Measurements from ENCODE around the gene NRBF2.

The NRBF2 gene

DNA sequence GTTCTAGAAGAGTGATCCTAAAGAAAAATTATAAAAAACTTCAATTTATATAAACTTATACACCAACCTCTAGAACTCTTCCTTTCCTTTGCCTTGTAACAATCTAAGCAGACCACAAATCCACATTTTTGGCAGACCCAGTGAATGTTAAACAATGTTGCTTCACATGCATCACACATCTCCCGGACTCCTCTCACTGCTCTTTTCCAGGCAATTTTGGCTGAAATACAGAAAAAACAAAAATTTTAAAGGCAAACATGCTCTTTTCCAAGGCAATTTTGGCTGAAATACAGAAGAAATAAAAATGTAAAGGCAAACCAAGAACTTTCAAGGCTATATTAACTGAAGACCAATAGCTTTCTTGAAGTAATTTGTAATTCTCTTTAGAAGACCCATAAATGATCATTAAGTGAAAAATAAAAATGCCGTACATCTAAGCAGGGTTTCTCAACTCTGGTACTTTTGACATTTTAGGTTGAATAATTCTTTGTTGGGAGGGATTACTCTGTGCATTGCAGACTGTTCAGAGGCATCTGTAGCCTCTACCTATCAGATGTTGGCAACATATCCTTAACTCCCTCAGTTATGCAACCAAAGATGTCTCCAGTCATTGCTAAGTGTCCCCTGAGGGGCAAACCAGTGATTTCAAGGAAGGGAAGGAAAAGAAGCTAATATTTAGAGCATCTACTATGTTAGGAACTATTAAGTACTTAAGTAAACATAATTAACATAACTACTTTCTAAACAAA lies 64.4 kb downstream of the NRBF2 start:
- TF ChIP-seq EZH2phosphoT487 (IDR thresholded peaks at IDR 0.05; ENCODE audit: low read depth), result no peak
- TF ChIP-seq, protein P1, sequence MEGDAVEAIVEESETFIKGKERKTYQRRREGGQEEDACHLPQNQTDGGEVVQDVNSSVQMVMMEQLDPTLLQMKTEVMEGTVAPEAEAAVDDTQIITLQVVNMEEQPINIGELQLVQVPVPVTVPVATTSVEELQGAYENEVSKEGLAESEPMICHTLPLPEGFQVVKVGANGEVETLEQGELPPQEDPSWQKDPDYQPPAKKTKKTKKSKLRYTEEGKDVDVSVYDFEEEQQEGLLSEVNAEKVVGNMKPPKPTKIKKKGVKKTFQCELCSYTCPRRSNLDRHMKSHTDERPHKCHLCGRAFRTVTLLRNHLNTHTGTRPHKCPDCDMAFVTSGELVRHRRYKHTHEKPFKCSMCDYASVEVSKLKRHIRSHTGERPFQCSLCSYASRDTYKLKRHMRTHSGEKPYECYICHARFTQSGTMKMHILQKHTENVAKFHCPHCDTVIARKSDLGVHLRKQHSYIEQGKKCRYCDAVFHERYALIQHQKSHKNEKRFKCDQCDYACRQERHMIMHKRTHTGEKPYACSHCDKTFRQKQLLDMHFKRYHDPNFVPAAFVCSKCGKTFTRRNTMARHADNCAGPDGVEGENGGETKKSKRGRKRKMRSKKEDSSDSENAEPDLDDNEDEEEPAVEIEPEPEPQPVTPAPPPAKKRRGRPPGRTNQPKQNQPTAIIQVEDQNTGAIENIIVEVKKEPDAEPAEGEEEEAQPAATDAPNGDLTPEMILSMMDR (IDR thresholded peaks at IDR 0.05; ENCODE audit: low read depth, low read length), result no peak
- no peaks in the 10 kb centered on the region for H3K9me3 ChIP-seq (ENCODE audit: insufficient read depth, low read length)

DNA sequence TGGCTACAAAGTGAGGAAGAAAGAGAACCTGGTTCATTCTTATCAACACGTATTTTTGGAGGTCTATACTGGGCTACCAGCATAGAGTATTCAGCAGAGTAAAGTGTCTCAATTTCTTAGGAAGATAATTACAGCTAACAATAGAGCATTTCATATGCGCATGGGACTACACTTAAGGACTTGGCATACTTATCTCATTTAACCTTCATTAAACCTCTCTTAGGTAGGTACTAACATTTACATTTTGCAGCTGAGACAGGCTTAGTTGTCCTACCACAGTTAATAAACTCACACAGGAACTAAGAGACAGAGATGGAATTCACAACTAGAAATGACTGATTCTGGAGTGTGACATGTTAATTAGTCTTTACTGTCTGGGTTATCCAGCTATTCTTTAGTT lies 66.6 kb downstream of the NRBF2 start:
- Histone ChIP-seq H3K27me3 (ENCODE audit: low read depth, low read length) (no peaks in the 10 kb centered on the region), H4K20me1 (ENCODE audit: insufficient read depth, low read length) (peaks cover 22% of the 10 kb centered on the region), H3K4me3 (ENCODE audit: low read length) (no peak overlapping the region), H3K79me2 (ENCODE audit: low read length) (peaks cover 5% of the 10 kb centered on the region), H3K9me3 (ENCODE audit: insufficient read depth, low read length) (no peaks in the 10 kb centered on the region), H3K36me3 (replicated peaks; ENCODE audit: low read depth, low read length) (peaks cover 11% of the 10 kb centered on the region), H3K9ac (ENCODE audit: low read length) (no peak overlapping the region), H3K27ac (ENCODE audit: low read length) (no peak overlapping the region), H3K4me2 (ENCODE audit: low read length) (no peak overlapping the region), H3K4me1 (ENCODE audit: low read length) (peaks cover 13% of the 10 kb centered on the region), H2AFZ (ENCODE audit: low read depth, low read length) (no peak overlapping the region)
- no peak for TF ChIP-seq EZH2phosphoT487 (IDR thresholded peaks at IDR 0.05; ENCODE audit: low read depth)
- TF ChIP-seq, protein P1 (IDR thresholded peaks at IDR 0.05; ENCODE audit: low read depth, low read length), result no peak

More for the DNA sequence above, 64.4 kb downstream of the NRBF2 start:
- H3K79me2 ChIP-seq (ENCODE audit: low read length), result no peaks in the 10 kb centered on the region
- H2AFZ ChIP-seq (ENCODE audit: low read depth, low read length), result no peak overlapping the region
- H3K4me3 ChIP-seq (ENCODE audit: low read length), result no peak overlapping the region
- peaks cover 16% of the 10 kb centered on the region for H3K36me3 ChIP-seq (replicated peaks; ENCODE audit: low read depth, low read length)
- H3K4me2 ChIP-seq (ENCODE audit: low read length), result no peak overlapping the region
- H3K9ac ChIP-seq (ENCODE audit: low read length), result no peak overlapping the region
- no peak overlapping the region for H3K27ac ChIP-seq (ENCODE audit: low read length)
- peaks cover 10% of the 10 kb centered on the region for H4K20me1 ChIP-seq (ENCODE audit: insufficient read depth, low read length)
- peaks cover 10% of the 10 kb centered on the region for H3K4me1 ChIP-seq (ENCODE audit: low read length)
- no peaks in the 10 kb centered on the region for H3K27me3 ChIP-seq (ENCODE audit: low read depth, low read length)

GRCh38 chr10:63200431-63200830 lies 67.3 kb downstream of the NRBF2 start:
- H3K9me3 ChIP-seq (ENCODE audit: insufficient read depth, low read length), result no peaks in the 10 kb centered on the region

GRCh38 chr10:63201118-63201517 lies 68.0 kb downstream of the NRBF2 start:
- Histone ChIP-seq H3K9ac (ENCODE audit: low read length) (no peak overlapping the region), H3K4me2 (ENCODE audit: low read length) (no peak overlapping the region), H3K4me3 (ENCODE audit: low read length) (no peak overlapping the region), H3K27me3 (ENCODE audit: low read depth, low read length) (no peaks in the 10 kb centered on the region), H3K4me1 (ENCODE audit: low read length) (peaks cover 27% of the 10 kb centered on the region), H3K27ac (ENCODE audit: low read length) (no peak overlapping the region), H2AFZ (ENCODE audit: low read depth, low read length) (no peak overlapping the region), H4K20me1 (ENCODE audit: insufficient read depth, low read length) (peaks cover 35% of the 10 kb centered on the region), H3K79me2 (ENCODE audit: low read length) (peaks cover 17% of the 10 kb centered on the region), H3K9me3 (ENCODE audit: insufficient read depth, low read length) (no peaks in the 10 kb centered on the region), H3K36me3 (replicated peaks; ENCODE audit: low read depth, low read length) (peaks cover 21% of the 10 kb centered on the region)
- no peak for TF ChIP-seq EZH2phosphoT487 (IDR thresholded peaks at IDR 0.05; ENCODE audit: low read depth)
- TF ChIP-seq, protein P1 (IDR thresholded peaks at IDR 0.05; ENCODE audit: low read depth, low read length), result no peak

More at GRCh38 chr10:63200431-63200830, 67.3 kb downstream of the NRBF2 start:
- H3K4me3 ChIP-seq (ENCODE audit: low read length), result no peak overlapping the region
- no peak overlapping the region for H3K4me2 ChIP-seq (ENCODE audit: low read length)
- H3K27ac ChIP-seq (ENCODE audit: low read length), result no peak overlapping the region
- H4K20me1 ChIP-seq (ENCODE audit: insufficient read depth, low read length), result peaks cover 29% of the 10 kb centered on the region
- H3K79me2 ChIP-seq (ENCODE audit: low read length), result peaks cover 10% of the 10 kb centered on the region
- no peak for TF ChIP-seq EZH2phosphoT487 (IDR thresholded peaks at IDR 0.05; ENCODE audit: low read depth)
- TF ChIP-seq, protein P1 (IDR thresholded peaks at IDR 0.05; ENCODE audit: low read depth, low read length), result no peak
- H3K9ac ChIP-seq (ENCODE audit: low read length), result no peak overlapping the region
- no peak overlapping the region for H2AFZ ChIP-seq (ENCODE audit: low read depth, low read length)
- peaks cover 20% of the 10 kb centered on the region for H3K4me1 ChIP-seq (ENCODE audit: low read length)
- H3K36me3 ChIP-seq (replicated peaks; ENCODE audit: low read depth, low read length), result peaks cover 17% of the 10 kb centered on the region
- no peaks in the 10 kb centered on the region for H3K27me3 ChIP-seq (ENCODE audit: low read depth, low read length)
